MM.1S (cell line): Measurements from ENCODE around the gene IQCK.

Experiments used
- DNase-seq: peaks from one replicate; pipeline ENCODE4 v3.0.0-alpha.2; 2015
- H2AFZ ChIP-seq: fragments of 300-600 bp; sonication (generic); 2 replicates; pipeline ENCODE4 v1.6.0; 2016; ENCODE audit warnings: antibody characterized with exemption, low read length
- H3F3A ChIP-seq: fragments of 300-600 bp; sonication (generic); 2 replicates; pipeline ENCODE4 v1.6.1; 2016; ENCODE audit warnings: mild to moderate bottlenecking, antibody characterized with exemption, low read length, moderate library complexity, mixed read lengths; ENCODE audit not compliant: insufficient read depth
- H3K27ac ChIP-seq: fragments of 300-600 bp; sonication (generic); 2 replicates; pipeline ENCODE4 v1.5.1; 2016; ENCODE audit warnings: mild to moderate bottlenecking, low read length
- H3K27me3 ChIP-seq: fragments of 300-600 bp; sonication (generic); replicated peaks from 2 replicates; pipeline ENCODE4 v1.6.0; 2016; ENCODE audit warnings: low read length; ENCODE audit not compliant: insufficient read depth
- H3K36me3 ChIP-seq: fragments of 300-600 bp; sonication (generic); replicated peaks from 2 replicates; pipeline ENCODE4 v1.6.1; 2016; ENCODE audit warnings: mild to moderate bottlenecking, low read length, mixed read lengths; ENCODE audit not compliant: insufficient read depth
- H3K4me1 ChIP-seq: fragments of 300-600 bp; sonication (generic); 2 replicates; pipeline ENCODE4 v1.6.1; 2016; ENCODE audit warnings: low read length, mixed read lengths
- H3K4me2 ChIP-seq: fragments of 300-600 bp; sonication (generic); 2 replicates; pipeline ENCODE4 v1.6.0; 2016; ENCODE audit warnings: low read depth, low read length
- H3K4me3 ChIP-seq: fragments of 300-600 bp; sonication (generic); 2 replicates; pipeline ENCODE4 v1.5.1; 2016; ENCODE audit warnings: low read length, mixed read lengths
- H3K79me2 ChIP-seq: fragments of 300-600 bp; sonication (generic); 2 replicates; pipeline ENCODE4 v1.6.1; 2016; ENCODE audit warnings: mixed run types, low read length, mixed read lengths
- H3K9ac ChIP-seq: fragments of 300-600 bp; sonication (generic); 2 replicates; pipeline ENCODE4 v1.6.1; 2016; ENCODE audit warnings: low read length, mixed read lengths
- H3K9me2 ChIP-seq: fragments of 300-600 bp; sonication (generic); replicated peaks from 2 replicates; pipeline ENCODE4 v1.6.1; 2016; ENCODE audit warnings: mild to moderate bottlenecking, low read length, mixed read lengths; ENCODE audit not compliant: insufficient read depth
- H3K9me3 ChIP-seq: fragments of 300-600 bp; sonication (generic); replicated peaks from 2 replicates; pipeline ENCODE4 v1.6.1; 2016; ENCODE audit warnings: mild to moderate bottlenecking, low read length, mixed read lengths; ENCODE audit not compliant: insufficient read depth
- H4K20me1 ChIP-seq: fragments of 300-600 bp; sonication (generic); 2 replicates; pipeline ENCODE4 v1.6.1; 2016; ENCODE audit warnings: mild to moderate bottlenecking, low read length, moderate library complexity, mixed read lengths; ENCODE audit not compliant: insufficient read depth
- CTCF ChIP-seq: fragments of 300-600 bp; sonication (generic); IDR thresholded peaks from 2 replicates; pipeline ENCODE4 v1.5.1; 2016; ENCODE audit warnings: antibody characterized with exemption, low read length, mixed read lengths
- EZH2 ChIP-seq: fragments of 300-600 bp; sonication (generic); optimal IDR thresholded peaks from 2 replicates; pipeline ENCODE3; 2017; ENCODE audit warnings: low read depth, mild to moderate bottlenecking, antibody characterized with exemption, low read length, mixed read lengths
- EZH2phosphoT487 ChIP-seq: fragments of 300-600 bp; sonication (generic); IDR thresholded peaks from 2 replicates; pipeline ENCODE4 v1.6.1; 2018; ENCODE audit warnings: antibody characterized with exemption, low read length

The IQCK gene

DNA sequence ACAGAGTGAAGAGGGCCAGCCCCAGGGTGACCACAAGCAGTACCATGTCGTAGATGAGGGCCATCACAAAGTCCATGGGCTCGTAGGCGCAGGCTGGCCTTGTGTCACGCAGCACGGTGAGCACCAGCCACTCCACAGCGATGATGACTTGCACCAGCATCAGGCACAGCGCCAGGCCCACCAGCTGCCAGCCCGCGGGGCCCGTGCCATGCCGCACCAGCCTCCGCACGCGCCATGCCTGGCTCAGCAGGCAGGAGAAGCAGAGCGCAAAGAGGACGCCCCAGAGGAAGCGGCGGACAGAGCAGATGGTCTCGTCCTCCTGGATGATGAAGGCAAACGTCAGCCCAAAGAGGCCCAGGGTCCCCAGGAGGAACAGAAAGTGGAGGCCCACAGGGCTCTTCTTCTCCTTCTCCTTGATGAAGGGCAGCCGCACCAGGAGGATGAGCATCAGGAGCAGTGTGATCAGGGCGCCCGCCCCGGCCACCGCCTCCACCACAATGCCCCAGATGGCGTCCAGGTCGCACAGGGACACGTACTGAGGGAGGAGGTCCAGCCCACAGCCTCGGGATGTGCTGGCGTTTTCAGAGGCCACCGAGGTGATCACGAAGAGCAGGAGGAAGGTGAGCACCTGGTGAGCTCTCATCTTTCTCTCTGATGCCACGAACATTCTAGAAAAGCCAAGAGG is 154.2 kb downstream of the IQCK start:
- Histone ChIP-seq H3K27ac (no peak overlapping the region), H3K4me2 (no peak overlapping the region), H3F3A (no peaks in the 10 kb centered on the region), H3K9ac (no peak overlapping the region), H3K79me2 (no peaks in the 10 kb centered on the region), H4K20me1 (no peaks in the 10 kb centered on the region), H3K9me3 (no peaks in the 10 kb centered on the region), H3K4me1 (no peaks in the 10 kb centered on the region), H3K36me3 (no peaks in the 10 kb centered on the region), H3K27me3 (no peaks in the 10 kb centered on the region), H3K9me2 (no peaks in the 10 kb centered on the region), H2AFZ (no peak overlapping the region), H3K4me3 (no peak overlapping the region)
- no peak for DNase-seq
- TF ChIP-seq EZH2 (no peak), CTCF (no peak), EZH2phosphoT487 (no peak)

- no peaks in the 10 kb centered on the region for H3F3A ChIP-seq
- H3K4me3 ChIP-seq: no peak overlapping the region
- no peaks in the 10 kb centered on the region for H3K9me2 ChIP-seq
- no peak for TF ChIP-seq EZH2phosphoT487
- TF ChIP-seq CTCF: no peak
- no peak for TF ChIP-seq EZH2
- no peaks in the 10 kb centered on the region for H3K36me3 ChIP-seq
- H4K20me1 ChIP-seq: no peaks in the 10 kb centered on the region
- H3K27me3 ChIP-seq: no peaks in the 10 kb centered on the region
- no peaks in the 10 kb centered on the region for H3K4me1 ChIP-seq
- no peaks in the 10 kb centered on the region for H3K9me3 ChIP-seq
- H3K9ac ChIP-seq: no peak overlapping the region
- no peak overlapping the region for H3K4me2 ChIP-seq
- no peaks in the 10 kb centered on the region for H3K79me2 ChIP-seq
- H2AFZ ChIP-seq: no peak overlapping the region
- H3K27ac ChIP-seq: no peak overlapping the region
- no peak for DNase-seq
These were observed 154.9 kb downstream of the IQCK start for GRCh38 chr16:19872935-19873334.

DNA sequence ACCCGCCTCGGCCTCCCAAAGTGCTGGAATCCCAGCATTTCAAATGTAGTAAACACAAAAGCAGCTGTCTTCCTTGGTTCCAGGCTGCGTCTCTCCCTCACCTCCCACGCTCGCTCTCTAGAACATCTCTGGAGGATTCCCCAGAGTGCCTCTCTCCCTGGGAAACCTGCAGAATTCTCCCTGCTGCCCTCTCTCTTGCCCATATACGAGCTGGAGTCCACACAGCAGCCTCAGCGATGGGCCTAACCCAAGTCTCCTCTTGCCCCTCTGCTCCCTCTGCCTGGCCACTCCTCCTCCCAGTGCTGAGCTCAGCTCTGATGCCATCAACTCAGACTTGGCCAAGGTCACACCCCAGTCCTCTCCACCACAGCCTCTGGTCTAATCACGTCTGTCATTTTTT is 156.0 kb downstream of the IQCK start:
- H3K27ac ChIP-seq: no peak overlapping the region
- no peaks in the 10 kb centered on the region for H3K27me3 ChIP-seq
- no peak overlapping the region for H3K9ac ChIP-seq
- H3K9me3 ChIP-seq: no peaks in the 10 kb centered on the region
- no peaks in the 10 kb centered on the region for H3F3A ChIP-seq
- H4K20me1 ChIP-seq: no peaks in the 10 kb centered on the region
- H3K4me2 ChIP-seq: no peak overlapping the region
- H3K4me1 ChIP-seq: no peaks in the 10 kb centered on the region
- no peak overlapping the region for H2AFZ ChIP-seq
- H3K36me3 ChIP-seq: no peaks in the 10 kb centered on the region
- H3K4me3 ChIP-seq: no peak overlapping the region
- DNase-seq: no peak
- H3K9me2 ChIP-seq: no peaks in the 10 kb centered on the region
- TF ChIP-seq EZH2phosphoT487 (no peak), EZH2 (no peak), CTCF (no peak)
- H3K79me2 ChIP-seq: no peaks in the 10 kb centered on the region
